ENCODE results near the gene HSP90B1. TPM values are rescaled to one million over a fixed set of nuclear protein-coding genes. Genes with fewer than 3 reads are reported as not detected.

The HSP90B1 gene
- polyA plus RNA-seq, 1 donor: 810 TPM

Other genes with a start within 250 kb of the HSP90B1 start
- gene NT5DC3, start 89.2 kb upstream of the HSP90B1 start, polyA plus RNA-seq: 6.6 TPM
- 44.8 TPM for gene TDG, start 35.5 kb downstream of the HSP90B1 start, polyA plus RNA-seq
- 15.2 TPM for gene GLT8D2, start 119.8 kb downstream of the HSP90B1 start, polyA plus RNA-seq
- 12.2 TPM for gene HCFC2, start 134.1 kb downstream of the HSP90B1 start, polyA plus RNA-seq
- gene NFYB, start 207.8 kb downstream of the HSP90B1 start, polyA plus RNA-seq: 38.7 TPM

All from large intestine (tissue), 1 donor.